WTC11 (cell line): ENCODE measurements around the gene ADARB2.

Experiments used
- AFF4 ChIP-seq: sonication (generic); formaldehyde crosslinking; IDR thresholded peaks from 2 replicates; pipeline ENCODE4 v1.8.1; 2023; ENCODE audit warnings: mild to moderate bottlenecking, missing genetic modification reagents, borderline replicate concordance
- ATF3 ChIP-seq: sonication (generic); formaldehyde crosslinking; conservative IDR thresholded peaks from 2 replicates; pipeline ENCODE4 v1.8.1; 2022; ENCODE audit warnings: mild to moderate bottlenecking, missing genetic modification reagents
- CREM ChIP-seq: sonication (generic); formaldehyde crosslinking; IDR thresholded peaks from 2 replicates; pipeline ENCODE4 v1.8.1; 2022; ENCODE audit warnings: mild to moderate bottlenecking, missing genetic modification reagents, moderate library complexity
- CTCF ChIP-seq: fragments of 200-600 bp; IDR thresholded peaks from 2 replicates; pipeline ENCODE4 v1.8.0; 2022; ENCODE audit warnings: antibody characterized with exemption
- EMX1 ChIP-seq: fragments of 250-450 bp; sonication (Bioruptor Pico); IDR thresholded peaks from 2 replicates; pipeline ENCODE4 v1.8.0; 2021; ENCODE audit warnings: mild to moderate bottlenecking
- NFATC4 ChIP-seq: fragments of 250-450 bp; sonication (Bioruptor Pico); IDR thresholded peaks from 2 replicates; pipeline ENCODE4 v1.9.0; 2021; ENCODE audit warnings: mild to moderate bottlenecking
- NFE2L1 ChIP-seq: sonication (generic); formaldehyde crosslinking; IDR thresholded peaks from 2 replicates; pipeline ENCODE4 v1.8.1; 2023; ENCODE audit warnings: missing genetic modification reagents
- NR3C1 ChIP-seq: sonication (generic); formaldehyde crosslinking; conservative IDR thresholded peaks from 2 replicates; pipeline ENCODE4 v1.8.1; 2023; ENCODE audit warnings: low read depth, mild to moderate bottlenecking, missing genetic modification reagents
- SMAD4 ChIP-seq: sonication (generic); formaldehyde crosslinking; IDR thresholded peaks from 2 replicates; pipeline ENCODE4 v1.8.0; 2022; ENCODE audit warnings: mild to moderate bottlenecking, missing genetic modification reagents
- SP1 ChIP-seq: sonication (generic); formaldehyde crosslinking; conservative IDR thresholded peaks from 2 replicates; pipeline ENCODE4 v1.8.1; 2022; ENCODE audit warnings: missing genetic modification reagents
- TEAD4 ChIP-seq: sonication (generic); formaldehyde crosslinking; IDR thresholded peaks from 2 replicates; pipeline ENCODE4 v1.8.0; 2022; ENCODE audit warnings: mild to moderate bottlenecking, missing genetic modification reagents
- ZNF138 ChIP-seq: sonication (generic); formaldehyde crosslinking; conservative IDR thresholded peaks from 2 replicates; pipeline ENCODE4 v1.8.1; 2022; ENCODE audit warnings: mild to moderate bottlenecking, moderate library complexity, missing genetic modification reagents

- TF ChIP-seq CTCF (no peak), CREM (no peak), NFATC4 (CRISPR knock-in tag) (no peak), SMAD4 (CRISPR knock-in tag) (no peak), EMX1 (CRISPR knock-in tag) (no peak), SP1 (CRISPR knock-in tag) (no peak), NFE2L1 (CRISPR knock-in tag) (no peak), ATF3 (CRISPR knock-in tag) (no peak), ZNF138 (no peak), AFF4 (no peak), NR3C1 (CRISPR knock-in tag) (no peak), TEAD4 (CRISPR knock-in tag) (no peak)
These were observed 530.7 kb downstream of the ADARB2 start for GRCh38 chr10:1206601-1207000.
